Fibroblast of skin of right biceps (primary cell): ENCODE measurements around the gene RNASEH2A.
"Not testable (repeated sequence)": the region's sequence is repeated elsewhere in the genome, so short reads cannot be mapped to it uniquely, and the experiment has no call there.

Source experiments
- DNase-seq: peaks from one replicate; pipeline ENCODE4 v3.0.0-alpha.2; 2013

Gene RNASEH2A

GRCh38 chr19:12794196-12794941, 12.0 kb upstream of the RNASEH2A start:
- no peak for DNase-seq

GRCh38 chr19:12794971-12795381, 11.4 kb upstream of the RNASEH2A start:
- DNase-seq: no peak

GRCh38 chr19:12796146-12797071, 10.0 kb upstream of the RNASEH2A start:
- DNase-seq: peak; percentile 77

GRCh38 chr19:12797141-12797587, 9.2 kb upstream of the RNASEH2A start:
- DNase-seq: no peak

- DNase-seq: not testable (repeated sequence)
These were observed 8.8 kb upstream of the RNASEH2A start for GRCh38 chr19:12797607-12798006.

GRCh38 chr19:12799742-12800465, 6.5 kb upstream of the RNASEH2A start:
- DNase-seq: no peak

- DNase-seq: no peak
These were observed 6.0 kb upstream of the RNASEH2A start for GRCh38 chr19:12800466-12800770.

- DNase-seq: no peak
These were observed 5.4 kb upstream of the RNASEH2A start for GRCh38 chr19:12800923-12801465.

- peak; percentile 71 for DNase-seq
These were observed 4.7 kb upstream of the RNASEH2A start, which contains the start of the genes PRDX2 and THSD8 for GRCh38 chr19:12801466-12802266. PRDX2 (minus strand) TSS chr19:12801800; CDS start chr19:12801261, 539 bp downstream. THSD8 (plus strand) TSS chr19:12802069; CDS start chr19:12802072, 3 bp downstream.

- DNase-seq: no peak
These were observed 3.9 kb upstream of the RNASEH2A start for GRCh38 chr19:12802267-12803106.

GRCh38 chr19:12804051-12804450, 2.3 kb upstream of the RNASEH2A start:
- DNase-seq: no peak

GRCh38 chr19:12815088-12815487, 8.7 kb downstream of the RNASEH2A start:
- DNase-seq: no peak

- DNase-seq: not testable (repeated sequence)
These were observed 10.8 kb downstream of the RNASEH2A start for GRCh38 chr19:12817188-12817587.

GRCh38 chr19:12817810-12818209, 11.4 kb downstream of the RNASEH2A start:
- DNase-seq: not testable (repeated sequence)

- DNase-seq: peak; percentile 15
These were observed 15.4 kb downstream of the RNASEH2A start for GRCh38 chr19:12821761-12822160.

- peak; percentile 57 for DNase-seq
These were observed 19.1 kb downstream of the RNASEH2A start for GRCh38 chr19:12825254-12826131.

GRCh38 chr19:12828494-12828893, 22.1 kb downstream of the RNASEH2A start:
- no peak for DNase-seq

- no peak for DNase-seq
These were observed 27.0 kb downstream of the RNASEH2A start for GRCh38 chr19:12833418-12833737.

- peak; percentile 22 for DNase-seq
These were observed 27.6 kb downstream of the RNASEH2A start for GRCh38 chr19:12833738-12834565.
